Measurements from ENCODE around the gene PTPN3.

DNA sequence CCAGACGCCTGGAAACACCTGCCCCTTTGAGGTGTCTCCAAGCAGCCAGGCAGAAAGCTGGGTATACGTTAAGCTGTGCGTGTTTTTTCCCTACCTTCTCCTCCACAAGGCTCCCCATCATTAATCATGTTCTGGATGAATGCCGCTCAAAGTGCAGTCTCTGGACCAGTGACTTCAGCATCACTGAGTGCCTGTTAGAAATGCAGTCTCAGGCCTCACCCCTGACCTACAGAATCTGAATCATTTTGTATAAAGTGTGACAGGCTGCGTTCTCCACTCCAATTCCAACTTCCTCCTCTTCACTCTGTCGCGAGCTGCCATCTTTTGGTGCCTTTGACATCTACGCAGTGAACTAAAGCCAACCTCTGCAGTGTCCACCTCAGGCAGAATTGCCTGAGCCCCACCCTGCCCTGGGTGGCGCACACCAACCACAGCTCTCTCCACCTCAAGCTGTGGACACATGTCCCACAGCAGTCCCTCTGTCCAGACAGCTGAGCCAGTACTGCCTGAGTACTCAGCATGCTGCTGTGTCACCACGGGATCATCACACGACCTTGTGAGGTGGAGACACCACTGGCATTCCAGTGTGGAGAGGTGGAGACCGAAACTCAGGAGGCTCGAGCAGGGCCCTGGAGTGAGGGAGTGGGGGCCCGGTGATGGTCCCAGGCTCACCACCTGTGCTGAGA, 14.2 kb downstream of the PTPN3 start:
- TF ChIP-seq, protein P1, sequence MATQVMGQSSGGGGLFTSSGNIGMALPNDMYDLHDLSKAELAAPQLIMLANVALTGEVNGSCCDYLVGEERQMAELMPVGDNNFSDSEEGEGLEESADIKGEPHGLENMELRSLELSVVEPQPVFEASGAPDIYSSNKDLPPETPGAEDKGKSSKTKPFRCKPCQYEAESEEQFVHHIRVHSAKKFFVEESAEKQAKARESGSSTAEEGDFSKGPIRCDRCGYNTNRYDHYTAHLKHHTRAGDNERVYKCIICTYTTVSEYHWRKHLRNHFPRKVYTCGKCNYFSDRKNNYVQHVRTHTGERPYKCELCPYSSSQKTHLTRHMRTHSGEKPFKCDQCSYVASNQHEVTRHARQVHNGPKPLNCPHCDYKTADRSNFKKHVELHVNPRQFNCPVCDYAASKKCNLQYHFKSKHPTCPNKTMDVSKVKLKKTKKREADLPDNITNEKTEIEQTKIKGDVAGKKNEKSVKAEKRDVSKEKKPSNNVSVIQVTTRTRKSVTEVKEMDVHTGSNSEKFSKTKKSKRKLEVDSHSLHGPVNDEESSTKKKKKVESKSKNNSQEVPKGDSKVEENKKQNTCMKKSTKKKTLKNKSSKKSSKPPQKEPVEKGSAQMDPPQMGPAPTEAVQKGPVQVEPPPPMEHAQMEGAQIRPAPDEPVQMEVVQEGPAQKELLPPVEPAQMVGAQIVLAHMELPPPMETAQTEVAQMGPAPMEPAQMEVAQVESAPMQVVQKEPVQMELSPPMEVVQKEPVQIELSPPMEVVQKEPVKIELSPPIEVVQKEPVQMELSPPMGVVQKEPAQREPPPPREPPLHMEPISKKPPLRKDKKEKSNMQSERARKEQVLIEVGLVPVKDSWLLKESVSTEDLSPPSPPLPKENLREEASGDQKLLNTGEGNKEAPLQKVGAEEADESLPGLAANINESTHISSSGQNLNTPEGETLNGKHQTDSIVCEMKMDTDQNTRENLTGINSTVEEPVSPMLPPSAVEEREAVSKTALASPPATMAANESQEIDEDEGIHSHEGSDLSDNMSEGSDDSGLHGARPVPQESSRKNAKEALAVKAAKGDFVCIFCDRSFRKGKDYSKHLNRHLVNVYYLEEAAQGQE (IDR thresholded peaks at IDR 0.05; ENCODE audit: low read depth, low read length), result no peak
- TF ChIP-seq RXRA (IDR thresholded peaks at IDR 0.05; ENCODE audit: borderline replicate concordance, low read depth) (no peak), MXI1 (IDR thresholded peaks at IDR 0.05; ENCODE audit: low read depth, low read length) (no peak), POLR2AphosphoS5 (IDR thresholded peaks at IDR 0.05; ENCODE audit: low read depth, low read length) (no peak), GABPA (IDR thresholded peaks at IDR 0.05; ENCODE audit: low read depth) (no peak), TAF1 (IDR thresholded peaks at IDR 0.05; ENCODE audit: borderline replicate concordance, low read depth, low read length) (no peak)
- TF ChIP-seq, protein P2, sequence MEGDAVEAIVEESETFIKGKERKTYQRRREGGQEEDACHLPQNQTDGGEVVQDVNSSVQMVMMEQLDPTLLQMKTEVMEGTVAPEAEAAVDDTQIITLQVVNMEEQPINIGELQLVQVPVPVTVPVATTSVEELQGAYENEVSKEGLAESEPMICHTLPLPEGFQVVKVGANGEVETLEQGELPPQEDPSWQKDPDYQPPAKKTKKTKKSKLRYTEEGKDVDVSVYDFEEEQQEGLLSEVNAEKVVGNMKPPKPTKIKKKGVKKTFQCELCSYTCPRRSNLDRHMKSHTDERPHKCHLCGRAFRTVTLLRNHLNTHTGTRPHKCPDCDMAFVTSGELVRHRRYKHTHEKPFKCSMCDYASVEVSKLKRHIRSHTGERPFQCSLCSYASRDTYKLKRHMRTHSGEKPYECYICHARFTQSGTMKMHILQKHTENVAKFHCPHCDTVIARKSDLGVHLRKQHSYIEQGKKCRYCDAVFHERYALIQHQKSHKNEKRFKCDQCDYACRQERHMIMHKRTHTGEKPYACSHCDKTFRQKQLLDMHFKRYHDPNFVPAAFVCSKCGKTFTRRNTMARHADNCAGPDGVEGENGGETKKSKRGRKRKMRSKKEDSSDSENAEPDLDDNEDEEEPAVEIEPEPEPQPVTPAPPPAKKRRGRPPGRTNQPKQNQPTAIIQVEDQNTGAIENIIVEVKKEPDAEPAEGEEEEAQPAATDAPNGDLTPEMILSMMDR (IDR thresholded peaks at IDR 0.05), result no peak
- TF ChIP-seq, protein P3, sequence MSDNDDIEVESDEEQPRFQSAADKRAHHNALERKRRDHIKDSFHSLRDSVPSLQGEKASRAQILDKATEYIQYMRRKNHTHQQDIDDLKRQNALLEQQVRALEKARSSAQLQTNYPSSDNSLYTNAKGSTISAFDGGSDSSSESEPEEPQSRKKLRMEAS (IDR thresholded peaks at IDR 0.05; ENCODE audit: low read depth), result no peak
- TF ChIP-seq, protein P4, sequence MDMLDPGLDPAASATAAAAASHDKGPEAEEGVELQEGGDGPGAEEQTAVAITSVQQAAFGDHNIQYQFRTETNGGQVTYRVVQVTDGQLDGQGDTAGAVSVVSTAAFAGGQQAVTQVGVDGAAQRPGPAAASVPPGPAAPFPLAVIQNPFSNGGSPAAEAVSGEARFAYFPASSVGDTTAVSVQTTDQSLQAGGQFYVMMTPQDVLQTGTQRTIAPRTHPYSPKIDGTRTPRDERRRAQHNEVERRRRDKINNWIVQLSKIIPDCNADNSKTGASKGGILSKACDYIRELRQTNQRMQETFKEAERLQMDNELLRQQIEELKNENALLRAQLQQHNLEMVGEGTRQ (IDR thresholded peaks at IDR 0.05; ENCODE audit: borderline replicate concordance, low read depth, low read length), result no peak
